Raji (cell line): ENCODE data around the gene SMAD3.

Experiments
- POLR2A ChIP-seq: IDR thresholded peaks from 2 replicates; pipeline ENCODE4 v1.6.1; 2011; ENCODE audit warnings: low read depth, low read length, control low read depth; ENCODE audit not compliant: insufficient read depth

Gene SMAD3

DNA sequence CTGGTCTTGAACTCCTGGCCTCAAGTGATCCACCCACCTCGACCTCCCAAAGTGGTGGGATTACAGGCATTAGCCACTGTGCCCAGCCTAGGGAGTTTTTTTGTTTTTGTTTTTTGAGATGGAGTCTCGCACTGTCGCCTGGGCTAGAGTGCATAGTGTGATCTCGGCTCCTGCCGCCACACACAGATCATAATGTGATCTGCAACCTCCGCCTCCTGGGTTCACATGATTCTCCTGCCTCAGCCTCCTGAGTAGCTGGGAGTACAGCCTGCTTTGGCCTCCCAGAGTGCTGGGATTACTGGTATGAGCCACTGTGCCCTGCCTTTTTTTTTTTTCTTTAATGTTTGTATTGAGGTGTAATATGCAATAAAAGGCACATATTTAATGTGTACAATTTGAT lies 78.2 kb downstream of the SMAD3 start:
- TF ChIP-seq POLR2A = no peak

DNA sequence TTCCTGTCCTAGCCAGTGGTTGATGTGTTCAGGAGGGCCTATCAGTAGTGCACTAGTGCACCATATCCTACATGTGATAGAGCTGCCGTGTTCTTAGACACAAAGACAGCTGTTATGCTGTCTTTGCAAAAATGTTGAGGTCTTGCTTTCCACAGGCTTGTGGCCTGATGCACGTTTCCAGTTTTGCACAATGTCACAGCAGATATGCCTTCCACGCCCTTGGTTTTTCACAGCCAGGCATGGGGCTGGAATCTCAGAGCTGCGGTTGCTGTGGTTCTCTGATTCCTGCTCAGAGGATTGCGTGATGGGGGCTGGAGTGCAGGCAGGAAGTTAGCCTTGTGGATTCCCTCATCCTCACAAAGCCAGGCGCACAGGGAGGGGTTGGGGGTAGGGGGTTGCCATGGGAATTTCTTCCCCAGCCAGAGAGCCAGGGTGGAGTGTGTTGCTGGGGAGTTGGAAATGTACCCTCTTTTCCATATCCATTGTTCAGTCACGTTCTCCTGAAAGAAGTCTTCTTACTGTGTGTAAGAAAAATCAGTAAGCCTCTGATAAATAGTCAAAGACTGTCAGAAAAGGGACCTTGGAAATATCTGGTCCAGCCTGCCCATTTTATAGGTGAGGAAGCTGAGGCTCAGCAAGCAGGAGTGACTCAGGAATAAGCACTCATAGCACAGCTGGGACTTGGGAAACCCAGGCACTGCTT lies 79.4 kb downstream of the SMAD3 start:
- TF ChIP-seq POLR2A = no peak

DNA sequence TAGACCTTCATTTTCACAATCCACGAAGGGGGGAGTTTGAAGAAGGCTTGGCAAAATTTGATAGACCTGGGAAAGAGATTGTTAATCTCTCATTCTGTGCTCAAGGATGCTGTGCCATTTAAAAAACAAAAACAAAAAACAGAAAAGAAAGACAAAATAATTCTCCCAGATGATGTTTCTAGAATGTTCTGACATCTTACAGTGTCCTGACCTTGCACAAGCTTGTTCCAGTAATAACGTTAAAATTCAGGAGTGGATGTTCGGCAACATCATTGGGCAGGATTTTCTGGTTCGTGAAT lies 79.9 kb downstream of the SMAD3 start:
- TF ChIP-seq POLR2A = no peak

DNA sequence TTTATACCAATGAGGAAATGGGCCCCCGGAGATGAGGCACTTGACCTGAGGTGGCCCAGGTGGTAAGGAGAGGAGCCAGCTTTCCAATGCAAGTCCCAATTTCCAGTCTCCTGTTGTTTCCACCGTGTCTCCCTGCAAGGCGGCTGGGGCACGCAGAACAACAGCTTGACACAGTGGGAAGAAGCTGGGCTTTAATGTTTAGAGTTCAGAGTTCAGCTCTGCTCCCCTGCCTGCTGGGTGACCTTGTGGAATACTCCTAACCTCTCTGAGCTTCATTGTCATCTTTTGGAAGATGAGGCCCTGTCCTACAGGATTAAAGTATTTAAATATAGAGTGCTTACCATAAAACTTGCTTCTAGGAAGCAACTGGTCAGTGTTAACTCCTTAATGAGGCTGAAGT lies 80.3 kb downstream of the SMAD3 start:
- no peak for TF ChIP-seq POLR2A

DNA sequence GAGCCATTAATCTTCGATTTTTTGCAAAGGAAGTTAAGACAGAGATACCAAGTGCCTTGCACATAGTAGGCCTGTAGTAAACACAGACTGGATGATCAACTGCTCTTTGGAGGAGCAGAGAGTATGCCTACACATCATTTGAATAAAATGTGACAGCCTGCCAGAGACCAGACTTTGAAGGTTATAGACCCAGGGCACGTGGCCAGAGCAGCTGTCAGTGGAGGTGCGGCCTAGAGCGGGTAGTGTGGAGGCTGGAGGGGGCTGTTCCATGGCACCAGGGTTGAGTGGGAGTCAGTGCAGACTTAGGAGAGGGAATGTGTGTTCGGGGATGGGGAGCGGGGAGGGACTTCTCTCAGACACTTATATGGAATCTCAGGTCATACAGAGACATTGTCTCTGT lies 80.8 kb downstream of the SMAD3 start:
- no peak for TF ChIP-seq POLR2A

DNA sequence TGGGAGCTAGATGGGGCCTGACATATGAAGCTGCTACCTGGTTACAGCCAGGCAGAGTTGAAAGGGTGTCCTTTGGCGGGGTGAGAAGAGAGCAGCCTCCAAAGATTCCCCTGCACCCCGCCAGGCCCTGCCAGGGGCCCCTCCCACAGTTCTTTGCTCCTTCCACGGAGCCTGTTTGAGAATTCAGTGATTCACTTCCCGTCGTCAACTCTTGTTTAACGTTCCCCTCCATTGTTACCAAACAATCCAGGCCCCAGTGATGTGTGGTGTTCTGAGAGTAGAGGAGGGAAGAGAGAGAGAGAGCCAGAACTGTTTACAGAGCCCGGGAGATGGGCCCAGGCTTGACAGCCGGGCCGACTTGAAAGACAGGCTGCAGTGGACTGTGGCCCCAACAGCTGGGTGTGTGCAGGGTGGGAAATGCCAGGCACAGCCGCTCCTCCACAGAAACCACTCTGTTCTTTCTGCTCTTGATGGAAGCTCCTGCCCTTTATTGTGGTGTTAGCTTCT lies 81.5 kb downstream of the SMAD3 start:
- TF ChIP-seq POLR2A = no peak

DNA sequence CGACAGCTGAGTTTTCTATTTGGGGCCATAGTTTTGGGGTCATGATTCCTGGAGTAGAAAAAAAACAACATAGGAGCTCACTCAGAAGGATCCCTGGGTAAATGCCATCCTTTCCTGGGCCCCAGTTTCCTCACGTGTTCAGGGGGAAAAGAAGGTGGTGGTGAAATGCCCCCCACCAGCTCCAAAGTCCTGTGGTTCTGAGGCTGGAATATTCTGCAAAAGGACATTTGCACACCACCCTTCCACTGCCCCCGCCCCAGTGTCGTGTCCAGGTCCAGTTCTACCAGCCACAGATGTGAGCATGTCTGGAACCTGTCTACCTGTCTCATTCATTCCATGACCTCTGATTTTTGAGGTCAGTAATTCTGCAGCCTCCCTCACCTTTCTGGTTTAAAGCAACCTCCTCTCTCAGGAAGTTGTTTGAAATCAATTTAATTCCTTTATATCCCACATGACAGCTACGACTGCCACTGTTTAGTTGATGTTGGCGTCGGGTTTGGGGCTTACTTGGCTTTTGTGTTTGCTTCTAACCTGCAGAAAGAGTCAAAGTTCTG lies 82.1 kb downstream of the SMAD3 start:
- no peak for TF ChIP-seq POLR2A

GRCh38 chr15:67148196-67148701 lies 82.8 kb downstream of the SMAD3 start:
- no peak for TF ChIP-seq POLR2A

DNA sequence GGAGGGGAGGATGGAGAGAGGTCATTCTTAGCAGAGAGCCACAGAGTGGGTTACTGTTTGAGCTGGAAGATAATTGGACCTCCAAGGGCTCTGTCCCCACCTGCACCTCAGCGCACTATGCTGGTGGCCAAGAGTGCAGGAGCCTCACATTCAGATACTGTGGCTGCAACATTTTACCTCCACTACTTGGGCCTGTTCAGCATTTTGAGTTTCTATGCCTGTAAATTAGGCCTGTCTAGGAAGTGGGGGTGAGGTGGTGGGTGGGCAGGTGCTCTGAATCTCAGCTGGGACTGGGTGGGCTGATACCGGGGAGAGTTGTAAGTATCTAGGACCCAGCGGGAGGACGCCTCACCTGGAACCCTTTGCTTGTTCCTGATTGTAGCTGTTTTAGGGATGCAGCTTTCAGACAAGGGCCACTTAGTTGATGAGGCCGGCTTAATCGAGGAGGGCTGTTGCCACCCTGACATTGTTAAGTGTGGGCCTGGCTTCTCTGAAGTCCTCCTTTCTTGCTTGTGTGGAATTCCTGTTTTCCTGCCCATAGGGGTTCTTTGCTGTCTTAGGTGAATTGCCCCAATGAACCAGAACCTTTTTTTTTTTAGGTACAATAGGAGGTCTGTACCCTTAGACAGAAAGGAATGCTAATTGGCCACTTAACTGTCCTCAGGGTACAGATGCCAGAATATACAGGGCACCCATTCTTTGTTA lies 83.8 kb downstream of the SMAD3 start:
- TF ChIP-seq POLR2A = no peak

DNA sequence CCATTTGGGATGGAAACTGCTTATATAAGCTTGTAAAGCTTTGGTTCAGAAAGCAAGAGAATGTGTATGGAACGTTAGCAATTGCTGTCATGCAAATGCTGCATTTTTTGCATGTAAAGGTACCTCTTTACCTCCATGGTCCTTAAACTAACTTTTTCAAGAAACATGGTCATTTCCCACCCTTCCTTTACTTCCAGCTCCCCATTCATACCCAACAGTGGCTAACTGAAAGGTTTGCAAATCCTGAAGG lies 84.3 kb downstream of the SMAD3 start:
- no peak for TF ChIP-seq POLR2A

GRCh38 chr15:67150023-67150860 lies 84.8 kb downstream of the SMAD3 start:
- no peak for TF ChIP-seq POLR2A

GRCh38 chr15:67152429-67152828 lies 87.0 kb downstream of the SMAD3 start:
- TF ChIP-seq POLR2A = no peak

GRCh38 chr15:67154249-67154648 lies 88.8 kb downstream of the SMAD3 start:
- no peak for TF ChIP-seq POLR2A

DNA sequence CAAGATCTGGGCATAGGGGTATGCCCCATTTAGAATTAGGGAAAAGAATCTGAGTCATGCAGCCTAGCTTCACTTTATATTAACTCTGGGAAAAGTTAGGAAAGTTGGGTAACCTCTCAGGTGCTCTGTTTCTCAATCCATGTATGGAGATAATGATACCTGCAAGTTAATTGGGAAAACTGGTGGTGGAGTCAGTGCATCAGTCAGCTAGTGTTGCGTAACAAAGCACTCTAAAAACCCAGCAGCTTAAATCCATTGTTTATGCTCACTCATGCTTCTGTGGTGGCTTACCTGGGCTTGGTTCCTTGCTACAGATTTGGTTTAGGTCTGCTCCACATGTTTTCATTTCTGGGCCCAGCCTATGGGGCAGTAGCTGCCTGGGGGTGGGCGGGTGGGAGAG lies 91.0 kb downstream of the SMAD3 start:
- no peak for TF ChIP-seq POLR2A

- no peak for TF ChIP-seq POLR2A
Observed at GRCh38 chr15:67156834-67157233, 91.4 kb downstream of the SMAD3 start.
